HPDE6-E6E7 (cell line): ENCODE measurements around the gene CA10.

Experiments used
- DNase-seq: peaks from one replicate; pipeline ENCODE4 v3.0.0; 2011; ENCODE audit warnings: missing footprints; ENCODE audit errors: extremely low spot score

The CA10 gene

GRCh38 chr17:51731941-51732722, 426.4 kb downstream of the CA10 start:
- DNase-seq = no peak

GRCh38 chr17:51730303-51731050, 428.0 kb downstream of the CA10 start:
- DNase-seq = no peak

- no peak for DNase-seq
These were observed 433.3 kb downstream of the CA10 start for GRCh38 chr17:51725185-51725584.

GRCh38 chr17:51724043-51724580, 434.4 kb downstream of the CA10 start:
- no peak for DNase-seq

GRCh38 chr17:51722994-51723393, 435.5 kb downstream of the CA10 start:
- DNase-seq = no peak

GRCh38 chr17:51721730-51722129, 436.8 kb downstream of the CA10 start:
- no peak for DNase-seq

GRCh38 chr17:51720439-51720838, 438.1 kb downstream of the CA10 start:
- DNase-seq = no peak

- DNase-seq = no peak
These were observed 439.5 kb downstream of the CA10 start for GRCh38 chr17:51718983-51719382.

GRCh38 chr17:51711581-51711980, 446.9 kb downstream of the CA10 start:
- no peak for DNase-seq

- DNase-seq = no peak
These were observed 447.9 kb downstream of the CA10 start for GRCh38 chr17:51710634-51710979.

- no peak for DNase-seq
These were observed 448.6 kb downstream of the CA10 start for GRCh38 chr17:51709694-51710633.

- no peak for DNase-seq
These were observed 451.3 kb downstream of the CA10 start for GRCh38 chr17:51707216-51707615.

GRCh38 chr17:51706093-51706492, 452.4 kb downstream of the CA10 start:
- DNase-seq = no peak

GRCh38 chr17:51703361-51704341, 454.9 kb downstream of the CA10 start:
- DNase-seq = no peak

GRCh38 chr17:51702963-51703360, 455.6 kb downstream of the CA10 start:
- no peak for DNase-seq

- no peak for DNase-seq
These were observed 457.0 kb downstream of the CA10 start for GRCh38 chr17:51701501-51701900.

GRCh38 chr17:51700011-51700760, 458.3 kb downstream of the CA10 start:
- DNase-seq = no peak

GRCh38 chr17:51699303-51699702, 459.2 kb downstream of the CA10 start:
- no peak for DNase-seq

GRCh38 chr17:51692917-51693316, 465.6 kb downstream of the CA10 start:
- no peak for DNase-seq

GRCh38 chr17:51687887-51688286, 470.6 kb downstream of the CA10 start:
- DNase-seq = no peak
